HG03139 (cell line): ENCODE data around the gene ZBED1.
"Not testable (repeated sequence)": the region's sequence is repeated elsewhere in the genome, so short reads cannot be mapped to it uniquely, and the experiment has no call there.

Source experiments
- ATAC-seq: cut with Tn5 transposase; IDR thresholded peaks from one replicate; pipeline ENCODE4 v1.9.1; 2021; ENCODE audit not compliant: unreplicated experiment

The ZBED1 gene

GRCh38 chrX:2457289-2458133, 43.3 kb downstream of the ZBED1 start:
- ATAC-seq, result no peak

- ATAC-seq, result not testable (repeated sequence)
Observed at GRCh38 chrX:2456091-2456490, 44.7 kb downstream of the ZBED1 start.

GRCh38 chrX:2454620-2455019, 46.2 kb downstream of the ZBED1 start:
- not testable (repeated sequence) for ATAC-seq

- ATAC-seq, result no peak
Observed at GRCh38 chrX:2452799-2453198, 48.0 kb downstream of the ZBED1 start.

GRCh38 chrX:2452317-2452784, 48.4 kb downstream of the ZBED1 start:
- ATAC-seq, result no peak

- no peak for ATAC-seq
Observed at GRCh38 chrX:2451501-2452316, 49.1 kb downstream of the ZBED1 start.

GRCh38 chrX:2450681-2451080, 50.1 kb downstream of the ZBED1 start:
- no peak for ATAC-seq

GRCh38 chrX:2449135-2449886, 51.5 kb downstream of the ZBED1 start:
- no peak for ATAC-seq

- no peak for ATAC-seq
Observed at GRCh38 chrX:2447484-2447883, 53.3 kb downstream of the ZBED1 start.

GRCh38 chrX:2446815-2447214, 54.0 kb downstream of the ZBED1 start:
- no peak for ATAC-seq

GRCh38 chrX:2445662-2446623, 54.8 kb downstream of the ZBED1 start:
- no peak for ATAC-seq

- ATAC-seq, result no peak
Observed at GRCh38 chrX:2442694-2443093, 58.1 kb downstream of the ZBED1 start.

GRCh38 chrX:2441466-2441865, 59.3 kb downstream of the ZBED1 start:
- ATAC-seq, result no peak

- ATAC-seq, result no peak
Observed at GRCh38 chrX:2439613-2440012, 61.2 kb downstream of the ZBED1 start.
